Measurements from ENCODE around the gene MAF. TPM values are rescaled to one million over a fixed set of nuclear protein-coding genes. Genes with fewer than 3 reads are reported as not detected.

MAF gene
- total and polyA plus RNA-seq, 12 donors = 7.2 to 114 (median 57.0) TPM

GRCh38 chr16:79564671-79565107 is 35.8 kb downstream of the MAF start:
- no peak for TF ChIP-seq POLR2A (IDR thresholded peaks at IDR 0.05)
- no peak for TF ChIP-seq CTCF (IDR thresholded peaks at IDR 0.05)
- 77 to 90% (median 80%) methylated on average over 6 of the region's 6 CpGs for WGBS, 4 donors
- no peaks in the 10 kb centered on the region for H3K27me3 ChIP-seq
- DNase-seq = no peak
- no peak overlapping the region for H3K27ac ChIP-seq
- intact Hi-C loops (cut with DNase I) = no loop called here
- no peaks in the 10 kb centered on the region for H3K36me3 ChIP-seq (replicated peaks in 1 of 2)
- no peaks in the 10 kb centered on the region for H3K9me3 ChIP-seq (replicated peaks in 1 of 3)
- H3K4me1 ChIP-seq (replicated peaks in 1 of 2) = no peaks in the 10 kb centered on the region
- H3K4me3 ChIP-seq = no peak overlapping the region

- intact Hi-C loops (cut with DNase I) = no loop called here
- H3K27ac ChIP-seq = no peak overlapping the region
- no peaks in the 10 kb centered on the region for H3K4me1 ChIP-seq (replicated peaks in 1 of 2)
- H3K27me3 ChIP-seq = no peaks in the 10 kb centered on the region
- no peaks in the 10 kb centered on the region for H3K36me3 ChIP-seq (replicated peaks in 1 of 2)
- no peaks in the 10 kb centered on the region for H3K9me3 ChIP-seq (replicated peaks in 1 of 3)
- no peak for TF ChIP-seq CTCF (IDR thresholded peaks at IDR 0.05)
- no peak for TF ChIP-seq POLR2A (IDR thresholded peaks at IDR 0.05)
- H3K4me3 ChIP-seq = no peak overlapping the region
- WGBS, 4 donors = 69 to 79% (median 76%) methylated on average over 4 of the region's 4 CpGs
- no peak for DNase-seq
Measured at GRCh38 chr16:79563921-79564320, 36.6 kb downstream of the MAF start.

GRCh38 chr16:79562166-79562823 is 38.2 kb downstream of the MAF start:
- H3K4me1 ChIP-seq (replicated peaks in 1 of 2) = no peaks in the 10 kb centered on the region
- H3K27ac ChIP-seq = no peak overlapping the region
- H3K9me3 ChIP-seq (replicated peaks in 1 of 3) = no peaks in the 10 kb centered on the region
- no peaks in the 10 kb centered on the region for H3K27me3 ChIP-seq
- no peak overlapping the region for H3K4me3 ChIP-seq
- no peaks in the 10 kb centered on the region for H3K36me3 ChIP-seq (replicated peaks in 1 of 2)
- TF ChIP-seq CTCF (IDR thresholded peaks at IDR 0.05) (no peak), POLR2A (IDR thresholded peaks at IDR 0.05) (no peak)
- intact Hi-C loops (cut with DNase I) = no loop called here
- DNase-seq = no peak
- WGBS, 4 donors = 75 to 83% (median 79%) methylated on average over 5 of the region's 5 CpGs

GRCh38 chr16:79561729-79562128 is 38.8 kb downstream of the MAF start:
- TF ChIP-seq CTCF (IDR thresholded peaks at IDR 0.05) = no peak
- no peak for TF ChIP-seq POLR2A (IDR thresholded peaks at IDR 0.05)
- intact Hi-C loops (cut with DNase I) = no loop called here
- no peak overlapping the region for H3K27ac ChIP-seq

More at GRCh38 chr16:79561729-79562128, 38.8 kb downstream of the MAF start:
- Histone ChIP-seq H3K4me1 (replicated peaks in 1 of 2) (no peaks in the 10 kb centered on the region), H3K36me3 (replicated peaks in 1 of 2) (no peaks in the 10 kb centered on the region), H3K9me3 (replicated peaks in 1 of 3) (no peaks in the 10 kb centered on the region), H3K4me3 (no peak overlapping the region), H3K27me3 (no peaks in the 10 kb centered on the region)
- WGBS, 4 donors = 87 to 92% (median 90%) methylated on average over 5 of the region's 5 CpGs
- no peak for DNase-seq
